HL-60 (cell line): Measurements from ENCODE around the gene TMEM94.
A peak's percentile ranks its signal among the peaks of the same experiment; 100 is the strongest.

Source experiments
- DNase-seq, 2 experiments: peaks; one replicate each; pipeline ENCODE4 v3.0.0-alpha.2; 2010 to 2020; ENCODE audit warnings: low read depth in 1 of 2, low spot score in 1 of 2
- H3K27ac ChIP-seq: fragments of 250-450 bp; sonication (Bioruptor Pico); replicated peaks from 2 replicates; pipeline ENCODE4 v1.5.1; 2020; ENCODE audit warnings: mild to moderate bottlenecking, moderate library complexity
- H3K27me3 ChIP-seq: fragments of 250-450 bp; sonication (Bioruptor Pico); 2 replicates; pipeline ENCODE4 v1.5.1; 2021; ENCODE audit warnings: mild to moderate bottlenecking, moderate library complexity; ENCODE audit not compliant: insufficient read depth, poor library complexity, severe bottlenecking
- H3K4me3 ChIP-seq: replicated peaks from 2 replicates; pipeline ENCODE4 v1.5.1; 2011; ENCODE audit warnings: mild to moderate bottlenecking, control low read depth, low read length; ENCODE audit not compliant: insufficient read depth
- GABPA ChIP-seq: IDR thresholded peaks from 2 replicates; pipeline ENCODE4 v1.6.1; 2012; ENCODE audit warnings: low read depth
- POLR2AphosphoS5 ChIP-seq: IDR thresholded peaks from 2 replicates; pipeline ENCODE4 v1.6.1; 2012; ENCODE audit warnings: low read depth
- SPI1 ChIP-seq: IDR thresholded peaks from 2 replicates; pipeline ENCODE4 v1.6.1; 2012; ENCODE audit warnings: low read depth, mild to moderate bottlenecking, borderline replicate concordance
- TF ChIP-seq, protein P1 (sequence below): IDR thresholded peaks from one replicate; pipeline ENCODE4 v1.5.1; 2011; ENCODE audit warnings: low read length, control low read depth, inconsistent platforms; ENCODE audit not compliant: insufficient read depth
- TF ChIP-seq, protein P2 (sequence below): IDR thresholded peaks from 2 replicates; pipeline ENCODE4 v1.6.1; 2012; ENCODE audit warnings: low read depth; ENCODE audit not compliant: insufficient replicate concordance

TMEM94 gene

DNA sequence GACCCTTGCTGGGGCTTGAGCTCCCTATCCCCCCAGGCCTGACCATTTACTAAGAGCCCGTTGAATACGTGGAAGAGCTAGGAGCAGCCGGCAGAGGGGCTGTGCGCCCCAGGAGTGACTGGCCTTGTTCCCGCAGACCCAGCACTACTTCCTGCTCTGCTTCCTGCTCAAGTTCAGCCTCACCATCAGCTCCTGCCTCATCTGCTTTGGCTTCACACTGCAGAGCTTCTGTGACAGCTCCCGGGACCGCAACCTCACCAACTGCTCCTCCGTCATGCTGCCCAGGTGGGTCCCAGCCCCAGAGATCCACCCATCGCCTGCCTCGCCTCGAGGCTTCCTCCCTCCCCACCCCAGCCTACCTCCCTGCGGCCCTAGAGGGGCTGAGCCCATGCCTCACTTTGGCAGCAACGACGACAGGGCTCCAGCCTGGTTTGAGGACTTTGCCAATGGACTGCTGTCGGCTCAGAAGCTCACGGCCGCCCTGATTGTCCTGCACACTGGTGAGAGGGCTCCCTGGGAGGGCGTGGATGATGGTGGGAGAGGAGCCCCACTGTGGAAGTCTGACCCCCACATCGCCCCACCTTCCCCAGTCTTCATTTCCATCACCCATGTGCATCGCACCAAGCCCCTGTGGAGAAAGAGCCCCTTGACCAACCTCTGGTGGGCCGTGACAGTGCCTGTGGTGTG, 41.7 kb downstream of the TMEM94 start:
- peak in 1 of 2 experiments; percentile 52 for DNase-seq
- Histone ChIP-seq H3K4me3 (no peak overlapping the region), H3K27me3 (no peaks in the 10 kb centered on the region), H3K27ac (peak overlapping the region; percentile 20)
- TF ChIP-seq GABPA (no peak), POLR2AphosphoS5 (no peak), SPI1 (no peak)
- TF ChIP-seq, protein P1, sequence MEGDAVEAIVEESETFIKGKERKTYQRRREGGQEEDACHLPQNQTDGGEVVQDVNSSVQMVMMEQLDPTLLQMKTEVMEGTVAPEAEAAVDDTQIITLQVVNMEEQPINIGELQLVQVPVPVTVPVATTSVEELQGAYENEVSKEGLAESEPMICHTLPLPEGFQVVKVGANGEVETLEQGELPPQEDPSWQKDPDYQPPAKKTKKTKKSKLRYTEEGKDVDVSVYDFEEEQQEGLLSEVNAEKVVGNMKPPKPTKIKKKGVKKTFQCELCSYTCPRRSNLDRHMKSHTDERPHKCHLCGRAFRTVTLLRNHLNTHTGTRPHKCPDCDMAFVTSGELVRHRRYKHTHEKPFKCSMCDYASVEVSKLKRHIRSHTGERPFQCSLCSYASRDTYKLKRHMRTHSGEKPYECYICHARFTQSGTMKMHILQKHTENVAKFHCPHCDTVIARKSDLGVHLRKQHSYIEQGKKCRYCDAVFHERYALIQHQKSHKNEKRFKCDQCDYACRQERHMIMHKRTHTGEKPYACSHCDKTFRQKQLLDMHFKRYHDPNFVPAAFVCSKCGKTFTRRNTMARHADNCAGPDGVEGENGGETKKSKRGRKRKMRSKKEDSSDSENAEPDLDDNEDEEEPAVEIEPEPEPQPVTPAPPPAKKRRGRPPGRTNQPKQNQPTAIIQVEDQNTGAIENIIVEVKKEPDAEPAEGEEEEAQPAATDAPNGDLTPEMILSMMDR, result no peak
- TF ChIP-seq, protein P2, sequence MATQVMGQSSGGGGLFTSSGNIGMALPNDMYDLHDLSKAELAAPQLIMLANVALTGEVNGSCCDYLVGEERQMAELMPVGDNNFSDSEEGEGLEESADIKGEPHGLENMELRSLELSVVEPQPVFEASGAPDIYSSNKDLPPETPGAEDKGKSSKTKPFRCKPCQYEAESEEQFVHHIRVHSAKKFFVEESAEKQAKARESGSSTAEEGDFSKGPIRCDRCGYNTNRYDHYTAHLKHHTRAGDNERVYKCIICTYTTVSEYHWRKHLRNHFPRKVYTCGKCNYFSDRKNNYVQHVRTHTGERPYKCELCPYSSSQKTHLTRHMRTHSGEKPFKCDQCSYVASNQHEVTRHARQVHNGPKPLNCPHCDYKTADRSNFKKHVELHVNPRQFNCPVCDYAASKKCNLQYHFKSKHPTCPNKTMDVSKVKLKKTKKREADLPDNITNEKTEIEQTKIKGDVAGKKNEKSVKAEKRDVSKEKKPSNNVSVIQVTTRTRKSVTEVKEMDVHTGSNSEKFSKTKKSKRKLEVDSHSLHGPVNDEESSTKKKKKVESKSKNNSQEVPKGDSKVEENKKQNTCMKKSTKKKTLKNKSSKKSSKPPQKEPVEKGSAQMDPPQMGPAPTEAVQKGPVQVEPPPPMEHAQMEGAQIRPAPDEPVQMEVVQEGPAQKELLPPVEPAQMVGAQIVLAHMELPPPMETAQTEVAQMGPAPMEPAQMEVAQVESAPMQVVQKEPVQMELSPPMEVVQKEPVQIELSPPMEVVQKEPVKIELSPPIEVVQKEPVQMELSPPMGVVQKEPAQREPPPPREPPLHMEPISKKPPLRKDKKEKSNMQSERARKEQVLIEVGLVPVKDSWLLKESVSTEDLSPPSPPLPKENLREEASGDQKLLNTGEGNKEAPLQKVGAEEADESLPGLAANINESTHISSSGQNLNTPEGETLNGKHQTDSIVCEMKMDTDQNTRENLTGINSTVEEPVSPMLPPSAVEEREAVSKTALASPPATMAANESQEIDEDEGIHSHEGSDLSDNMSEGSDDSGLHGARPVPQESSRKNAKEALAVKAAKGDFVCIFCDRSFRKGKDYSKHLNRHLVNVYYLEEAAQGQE, result no peak

DNA sequence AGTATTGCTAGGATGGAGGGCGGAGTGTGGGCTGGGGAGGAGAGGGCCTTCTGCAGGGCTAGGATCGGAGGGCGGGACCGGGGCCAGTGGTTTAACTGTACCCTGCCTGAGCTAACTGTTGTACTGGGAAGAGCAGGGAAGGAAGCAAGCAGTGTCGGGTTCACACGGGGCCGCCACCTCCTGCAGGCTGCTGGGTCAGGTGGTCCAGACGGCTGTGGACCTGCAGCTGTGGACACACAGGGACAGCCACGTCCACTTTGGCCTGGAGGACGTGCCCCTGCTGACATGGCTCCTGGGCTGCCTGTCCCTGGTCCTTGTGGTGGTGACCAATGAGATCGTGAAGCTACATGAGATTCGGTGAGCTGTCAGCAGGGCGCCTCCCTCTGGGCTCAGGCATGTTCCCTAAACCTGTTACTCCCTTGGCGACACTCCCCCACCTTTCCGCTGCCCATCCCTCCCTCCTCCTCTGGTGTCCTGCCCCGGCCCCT, 42.3 kb downstream of the TMEM94 start:
- Histone ChIP-seq H3K27ac (no peak overlapping the region; the same call in 1 of the 2 replicates), H3K4me3 (no peak overlapping the region), H3K27me3 (no peaks in the 10 kb centered on the region)
- TF ChIP-seq, protein P1, result no peak
- TF ChIP-seq, protein P2, result no peak
- TF ChIP-seq SPI1 (no peak), POLR2AphosphoS5 (no peak), GABPA (no peak)
- peak in 1 of 2 experiments; percentile 46 for DNase-seq

DNA sequence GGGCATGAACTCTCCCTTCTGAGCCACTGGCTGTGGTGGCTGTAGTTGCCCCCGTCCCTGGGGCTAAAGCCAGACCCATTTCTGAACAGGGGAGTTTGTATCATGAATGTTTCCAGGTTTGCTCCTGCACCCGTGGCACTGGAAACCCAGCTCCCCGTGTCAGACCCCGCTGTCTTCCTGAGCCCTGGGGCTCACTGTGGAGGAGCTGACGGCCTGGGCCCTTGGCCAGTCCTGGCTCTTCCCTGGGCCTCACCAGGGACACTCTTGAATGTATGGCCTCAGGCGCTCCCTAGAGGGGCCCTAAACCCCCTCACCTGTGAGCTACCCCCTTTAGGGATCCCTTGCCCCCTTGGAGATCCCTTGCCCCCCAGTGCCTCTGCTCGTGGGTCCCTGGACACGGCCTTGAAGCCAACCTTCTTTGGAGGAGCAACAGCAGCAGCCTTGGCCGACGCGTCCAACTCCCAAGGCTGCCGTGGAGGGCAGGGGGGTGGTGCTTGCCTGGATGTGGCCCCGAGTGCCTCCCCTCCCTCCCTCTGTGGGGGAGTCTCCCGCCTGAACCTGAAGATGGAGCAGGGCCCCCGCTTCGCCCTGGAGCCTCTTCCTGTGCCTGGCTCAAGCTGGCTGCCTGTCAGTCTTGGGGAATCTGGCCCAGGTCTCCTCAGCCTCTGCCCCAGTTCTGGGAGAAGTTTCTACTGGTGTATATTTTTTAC, 43.0 kb downstream of the TMEM94 start:
- TF ChIP-seq, protein P2, result no peak
- TF ChIP-seq POLR2AphosphoS5 (no peak), SPI1 (no peak), GABPA (no peak)
- TF ChIP-seq, protein P1, result no peak
- Histone ChIP-seq H3K27ac (no peak overlapping the region), H3K4me3 (no peak overlapping the region), H3K27me3 (no peaks in the 10 kb centered on the region)
- no peak for DNase-seq
